Lung (tissue), 12 donors: ENCODE data around the gene ATXN1. TPM values are rescaled to one million over a fixed set of nuclear protein-coding genes. Genes with fewer than 3 reads are reported as not detected.
"Not testable (repeated sequence)": the region's sequence is repeated elsewhere in the genome, so short reads cannot be mapped to it uniquely, and the experiment has no call there.

ENCODE experiments used
- ATAC-seq: fragments of 200-7000 bp; cut with Tn5 transposase; one replicate; pipeline ENCODE4 v1.9.1; 2020; ENCODE audit warnings: moderate number of reproducible peaks; ENCODE audit not compliant: insufficient read depth, low FRiP score
- DNase-seq, 3 donors: peaks; one replicate each; pipeline ENCODE4 v3.0.0-alpha.2; 2013 to 2017
- H3K27ac ChIP-seq, 2 donors: one replicate each; pipeline ENCODE4 v1.5.1; 2013; ENCODE audit warnings: mild to moderate bottlenecking in 2 of 2, moderate library complexity in 2 of 2, control low read depth in 1 of 2, inconsistent platforms in 1 of 2, low read depth in 1 of 2, low read length in 1 of 2
- H3K27me3 ChIP-seq, 3 donors: one replicate each; pipeline ENCODE4 v1.5.1; 2013; ENCODE audit warnings: low read length in 2 of 3; ENCODE audit not compliant: control insufficient read depth in 3 of 3, insufficient read depth in 3 of 3
- H3K36me3 ChIP-seq, 4 donors: one replicate each; pipeline ENCODE4 v1.5.1; 2013; ENCODE audit warnings: low read length in 4 of 4, mild to moderate bottlenecking in 1 of 4, moderate library complexity in 1 of 4; ENCODE audit not compliant: control insufficient read depth in 4 of 4, insufficient read depth in 4 of 4
- H3K4me1 ChIP-seq, 5 donors: one replicate each; pipeline ENCODE4 v1.5.1; 2013; ENCODE audit warnings: low read length in 5 of 5, mild to moderate bottlenecking in 2 of 5, moderate library complexity in 1 of 5; ENCODE audit not compliant: control insufficient read depth in 5 of 5, insufficient read depth in 5 of 5
- H3K4me3 ChIP-seq: one replicate; pipeline ENCODE4 v1.5.1; 2013; ENCODE audit warnings: mild to moderate bottlenecking, control low read depth, moderate library complexity
- H3K9ac ChIP-seq, 2 donors: one replicate each; pipeline ENCODE4 v1.5.1; 2013; ENCODE audit warnings: low read length in 2 of 2, control low read depth in 1 of 2; ENCODE audit not compliant: insufficient read depth in 1 of 2
- H3K9me3 ChIP-seq, 4 donors: one replicate each; pipeline ENCODE4 v1.5.1; 2013; ENCODE audit warnings: low read length in 3 of 4, mild to moderate bottlenecking in 1 of 4, moderate library complexity in 1 of 4; ENCODE audit not compliant: control insufficient read depth in 4 of 4, insufficient read depth in 3 of 4
- CTCF ChIP-seq: IDR thresholded peaks from 2 replicates; pipeline ENCODE4 v1.5.1; 2012; ENCODE audit warnings: mild to moderate bottlenecking; ENCODE audit errors: control extremely low read depth, extremely low read depth
- WGBS, 2 donors: extraction: QIAGEN DNeasy Blood & Tissue Kit; methylation state at CpG; one replicate each; pipeline ENCODE4 v1.1.7; 2013; 5-methylcytosine and 5-hydroxymethylcytosine counted together
- polyA plus RNA-seq, 2 donors: library from polyadenylated mRNA; stranded (reverse); fragments of 200-250 nt; gene quantifications; one replicate each; pipeline ENCODE4 v1.2.1, GENCODE V29; 2013
- total RNA-seq, 2 donors: library from RNA; depleted of rRNA in 1 of 2; stranded (reverse); fragments of >200 nt in 1 of 2; gene quantifications; one replicate each; pipeline ENCODE4 v1.2.1, GENCODE V29; 2014 to 2021
- donor health status: control.
- donor health status: control.
- donor health status: Bipolar disorder and iron deficiency.
- donor health status: healthy.
- donor health status: DM: yes; HTN: yes; CAD: no.

ATXN1 gene
- total and polyA plus RNA-seq, 4 donors = 9.7 to 108 (median 34.9) TPM

- H3K27ac ChIP-seq = peak overlapping the region in 1 of 2 donors; percentile 52
- H3K4me1 ChIP-seq = peaks cover 5 to 26% (median 7%) of the 10 kb centered on the region in 5 donors
- H3K36me3 ChIP-seq = no peaks in the 10 kb centered on the region
- peak overlapping the region in 1 of 2 donors; percentile 33 for H3K9ac ChIP-seq
- no peak overlapping the region for H3K4me3 ChIP-seq
- ATAC-seq = no peak
- H3K27me3 ChIP-seq = no peaks in the 10 kb centered on the region
- DNase-seq = no peak
- no peak for TF ChIP-seq CTCF
- 26 to 37% methylated on average over 10 of the region's 10 CpGs for WGBS, 2 donors
- no peaks in the 10 kb centered on the region for H3K9me3 ChIP-seq
Measured at GRCh38 chr6:16704401-16705045, 56.7 kb downstream of the ATXN1 start.

- not testable (repeated sequence) for H3K9me3 ChIP-seq, H3K27ac ChIP-seq, H3K9ac ChIP-seq, H3K36me3 ChIP-seq, ATAC-seq, H3K4me3 ChIP-seq, DNase-seq, H3K27me3 ChIP-seq
- 92 to 97% methylated on average over 4 to 5 of the region's 6 CpGs for WGBS, 2 donors
- peaks cover 5 to 26% (median 9%) of the 10 kb centered on the region in 5 donors for H3K4me1 ChIP-seq
Measured at GRCh38 chr6:16702627-16703378, 58.5 kb downstream of the ATXN1 start.

- 28 to 54% methylated on average over 5 of the region's 5 CpGs for WGBS, 2 donors
- ATAC-seq = no peak
- no peak for TF ChIP-seq CTCF
Measured at GRCh38 chr6:16700916-16701234, 60.4 kb downstream of the ATXN1 start.

GRCh38 chr6:16700202-16700915 lies 60.9 kb downstream of the ATXN1 start:
- peaks cover 5 to 26% (median 9%) of the 10 kb centered on the region in 5 donors for H3K4me1 ChIP-seq

More at GRCh38 chr6:16700916-16701234, 60.4 kb downstream of the ATXN1 start:
- H3K4me3 ChIP-seq = no peak overlapping the region
- H3K36me3 ChIP-seq = no peaks in the 10 kb centered on the region
- H3K27ac ChIP-seq = no peak overlapping the region
- no peak overlapping the region for H3K9ac ChIP-seq
- H3K9me3 ChIP-seq = no peaks in the 10 kb centered on the region
- H3K27me3 ChIP-seq = no peaks in the 10 kb centered on the region
- peaks cover 7 to 26% (median 9%) of the 10 kb centered on the region in 5 donors for H3K4me1 ChIP-seq
- DNase-seq = no peak

More at GRCh38 chr6:16700202-16700915, 60.9 kb downstream of the ATXN1 start:
- no peak overlapping the region for H3K9ac ChIP-seq
- H3K27me3 ChIP-seq = no peaks in the 10 kb centered on the region
- H3K27ac ChIP-seq = peak overlapping the region in 1 of 2 donors; percentile 5
- no peak overlapping the region for H3K4me3 ChIP-seq
- H3K9me3 ChIP-seq = no peaks in the 10 kb centered on the region
- no peak for ATAC-seq
- no peaks in the 10 kb centered on the region for H3K36me3 ChIP-seq
- peak in 1 of 3 donors; percentile 25 for DNase-seq
- 29 to 53% methylated on average over 13 of the region's 13 CpGs for WGBS, 2 donors
- TF ChIP-seq CTCF = no peak
